Testis (tissue), 3 donors: ENCODE results near the gene ZC3HAV1. TPM values are rescaled to one million over a fixed set of nuclear protein-coding genes. Genes with fewer than 3 reads are reported as not detected.

ENCODE experiments used
- DNase-seq: peaks from one replicate; pipeline ENCODE4 v3.0.0-alpha.2; 2019
- H3K27ac ChIP-seq, 2 donors: fragments of 200-600 bp; sonication (generic); one replicate each; pipeline ENCODE4 v1.5.1; 2019
- H3K27me3 ChIP-seq: fragments of 200-600 bp; sonication (generic); one replicate; pipeline ENCODE4 v1.5.1; 2019
- H3K36me3 ChIP-seq: fragments of 200-600 bp; sonication (generic); one replicate; pipeline ENCODE4 v1.5.1; 2017; ENCODE audit warnings: low read depth; ENCODE audit errors: missing control alignments
- H3K4me1 ChIP-seq: fragments of 200-600 bp; sonication (generic); one replicate; pipeline ENCODE4 v1.5.1; 2019
- H3K4me3 ChIP-seq, 2 donors: fragments of 200-600 bp; sonication (generic); one replicate each; pipeline ENCODE4 v1.5.1; 2017 to 2019
- H3K9me3 ChIP-seq: fragments of 200-600 bp; sonication (generic); one replicate; pipeline ENCODE4 v1.5.1; 2017
- CTCF ChIP-seq, 3 experiments: fragments of 450-650 bp in 2 of 3; fragments of 200-600 bp in 1 of 3; sonication (generic) in 1 of 3; IDR thresholded peaks; one replicate each; pipeline ENCODE4 v1.5.1; 2016 to 2019; ENCODE audit warnings: antibody characterized with exemption in 3 of 3, mild to moderate bottlenecking in 2 of 3, moderate library complexity in 1 of 3
- POLR2A ChIP-seq: fragments of 450-650 bp; IDR thresholded peaks from one replicate; pipeline ENCODE4 v1.6.1; 2017; ENCODE audit warnings: antibody characterized with exemption, mild to moderate bottlenecking, moderate library complexity
- WGBS, 2 donors: methylation state at CpG; one replicate each; pipeline ENCODE4 v1.1.5; 2018; 5-methylcytosine and 5-hydroxymethylcytosine counted together
- intact Hi-C: fragments of 100-400 bp; cut with DNase I; formaldehyde crosslinking; loops from one replicate; pipeline ENCODE4 v1.15.1; 2023; ENCODE audit warnings: low total_unique reads
- polyA plus RNA-seq: library from polyadenylated mRNA; stranded (reverse); fragments of 350-450 nt; fragmentation: Illumina TruSeq; extraction: RNeasy Lipid Tissue Mini Kit (QIAGEN cat#74804); gene quantifications from one replicate; pipeline ENCODE4 v1.2.3, GENCODE V29; 2014; ENCODE audit warnings: low read depth, low replicate concordance; ENCODE audit not compliant: insufficient read depth
- total RNA-seq, 2 donors: library from RNA; depleted of rRNA; stranded (reverse); fragments of >200 nt; gene quantifications; one replicate each; pipeline ENCODE4 v1.2.3, GENCODE V29; 2016

Gene ZC3HAV1
- total and polyA plus RNA-seq, 3 donors from 2014 or later, result 13.1 to 38.7 (median 32.8) TPM

DNA sequence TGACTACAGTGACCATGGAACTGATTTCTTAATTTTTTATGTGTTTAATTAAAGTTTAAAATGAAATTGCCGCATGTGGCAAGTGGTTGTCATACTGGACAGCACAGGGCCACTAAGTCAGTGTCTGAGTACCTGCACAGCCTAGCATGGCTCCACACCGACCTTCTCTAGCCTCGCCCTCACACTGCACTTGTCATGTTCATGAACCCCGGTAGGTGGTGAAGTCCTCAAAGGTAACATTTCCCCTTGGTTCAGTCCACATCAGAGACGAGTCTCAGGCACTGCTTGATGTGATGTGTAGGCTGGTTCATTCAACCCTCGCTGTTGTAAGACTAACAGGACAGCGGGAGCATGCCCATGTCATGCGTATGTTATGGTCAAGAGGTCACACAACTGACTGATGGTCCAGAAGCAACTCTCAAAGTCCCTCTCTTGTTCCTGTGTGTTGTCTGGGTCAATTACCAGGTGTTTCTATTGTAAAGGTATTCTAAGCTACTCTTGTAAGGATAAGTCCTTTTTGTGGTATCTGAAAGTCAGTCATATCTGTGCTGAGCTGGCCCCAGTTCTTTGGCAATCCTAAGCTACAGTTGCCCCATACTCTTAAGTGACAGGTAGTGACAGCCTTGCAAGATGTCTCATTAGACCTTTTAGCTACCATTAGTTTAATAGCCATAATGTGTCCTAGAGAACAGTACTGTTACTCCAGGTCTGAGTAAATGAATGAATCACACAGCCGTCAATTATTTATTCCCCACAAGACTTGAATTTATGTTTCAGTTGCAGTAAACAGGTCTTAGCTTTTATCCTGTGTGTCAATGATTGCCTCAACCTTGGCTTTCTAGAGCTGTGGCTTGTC lies 40.7 kb downstream of the ZC3HAV1 start:
- H3K36me3 ChIP-seq, result no peaks in the 10 kb centered on the region
- H3K27me3 ChIP-seq, result no peaks in the 10 kb centered on the region
- H3K4me3 ChIP-seq, result no peak overlapping the region
- no peak for DNase-seq
- 95 to 96% methylated on average over 9 of the region's 9 CpGs for WGBS, 2 donors
- H3K9me3 ChIP-seq, result no peaks in the 10 kb centered on the region
- H3K27ac ChIP-seq, result no peak overlapping the region
- intact Hi-C loops, result no loop called here
- no peak for TF ChIP-seq CTCF (IDR thresholded peaks at IDR 0.05)
- TF ChIP-seq POLR2A, result no peak
- H3K4me1 ChIP-seq, result no peaks in the 10 kb centered on the region

DNA sequence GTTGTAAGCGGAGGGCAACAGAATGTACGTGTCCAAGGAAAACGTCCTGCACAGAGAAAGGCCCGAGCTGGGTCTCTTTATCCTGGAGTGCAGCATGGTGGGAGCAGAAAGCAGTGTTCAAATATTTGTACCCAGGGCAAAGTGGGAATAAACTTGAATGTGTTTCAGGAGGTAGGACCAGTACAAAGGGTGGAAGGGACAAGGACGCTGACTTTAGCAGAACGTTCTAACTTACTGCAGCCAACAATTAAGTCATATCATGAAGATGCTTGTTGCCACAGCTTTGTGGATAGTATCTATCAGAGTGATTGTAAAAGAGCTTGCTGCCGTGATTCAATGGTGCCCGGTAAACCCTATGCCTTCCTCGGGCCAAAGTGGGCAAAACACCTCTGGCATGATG lies 43.2 kb downstream of the ZC3HAV1 start:
- Histone ChIP-seq H3K27ac (no peak overlapping the region), H3K9me3 (no peaks in the 10 kb centered on the region), H3K36me3 (no peaks in the 10 kb centered on the region), H3K4me1 (no peaks in the 10 kb centered on the region), H3K4me3 (no peak overlapping the region), H3K27me3 (no peaks in the 10 kb centered on the region)
- WGBS, 2 donors, result 83 to 90% methylated on average over 9 of the region's 9 CpGs
- DNase-seq, result no peak
- TF ChIP-seq CTCF (IDR thresholded peaks at IDR 0.05), result no peak
- TF ChIP-seq POLR2A, result no peak
- intact Hi-C loops, result no loop called here

DNA sequence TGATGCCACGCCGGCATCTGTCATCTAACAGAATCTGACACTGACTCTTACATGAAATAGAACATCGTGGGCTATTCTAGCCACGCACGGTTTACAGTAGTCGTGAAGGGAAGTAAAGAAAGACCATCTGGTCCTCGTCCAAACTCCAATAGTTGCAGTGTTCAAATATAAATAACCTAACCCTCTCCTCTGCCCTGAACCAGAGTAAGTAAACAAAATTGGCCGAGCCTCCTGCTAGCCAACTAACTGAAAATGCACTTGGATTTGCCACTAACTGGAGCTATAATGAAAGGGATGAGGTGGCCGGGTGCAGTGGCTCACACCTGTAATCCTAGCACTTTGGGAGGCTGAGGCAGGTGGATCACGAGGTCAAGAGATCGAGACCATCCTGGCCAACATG lies 44.2 kb downstream of the ZC3HAV1 start:
- H3K27me3 ChIP-seq, result no peaks in the 10 kb centered on the region
- H3K4me3 ChIP-seq, result no peak overlapping the region
- no peaks in the 10 kb centered on the region for H3K36me3 ChIP-seq
- H3K4me1 ChIP-seq, result no peaks in the 10 kb centered on the region
- TF ChIP-seq CTCF (IDR thresholded peaks at IDR 0.05), result no peak
- no peak for TF ChIP-seq POLR2A
- no peak overlapping the region for H3K27ac ChIP-seq
- no peak for DNase-seq
- WGBS, 2 donors, result 92 to 93% methylated on average over 11 of the region's 11 CpGs
- intact Hi-C loops, result no loop called here
- H3K9me3 ChIP-seq, result no peaks in the 10 kb centered on the region

- DNase-seq, result no peak
- Histone ChIP-seq H3K4me3 (no peak overlapping the region), H3K4me1 (no peaks in the 10 kb centered on the region), H3K36me3 (no peaks in the 10 kb centered on the region), H3K27me3 (no peaks in the 10 kb centered on the region), H3K27ac (no peak overlapping the region), H3K9me3 (no peaks in the 10 kb centered on the region)
- WGBS, 2 donors, result 82 to 92% methylated on average over 5 of the region's 5 CpGs
- TF ChIP-seq POLR2A (no peak), CTCF (IDR thresholded peaks at IDR 0.05) (no peak)
- intact Hi-C loops, result no loop called here
Measured at GRCh38 chr7:139061416-139061815, 48.1 kb downstream of the ZC3HAV1 start.
